ENCODE results near the gene PA2G4.

PA2G4 gene

DNA sequence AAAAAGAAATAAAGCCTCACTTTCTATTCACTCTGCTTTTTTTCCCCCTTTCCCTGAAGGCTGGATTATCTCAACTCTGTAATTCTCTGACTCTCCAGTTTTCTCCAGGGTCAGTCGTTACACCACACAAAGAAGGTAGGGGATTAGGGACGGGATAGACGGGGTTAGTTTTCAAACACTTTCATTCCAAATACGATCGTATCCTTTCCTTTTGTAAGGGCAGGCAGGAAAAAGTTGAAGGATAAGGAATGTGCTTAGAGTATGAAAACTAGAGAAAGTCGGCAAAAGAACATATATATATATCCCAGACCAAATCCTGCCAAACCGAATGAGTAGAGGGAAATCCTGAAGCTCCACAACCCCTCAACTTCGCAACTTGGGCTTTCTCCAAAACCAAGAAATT lies 23.1 kb downstream of the PA2G4 start:
- DNase-seq, result no peak

DNA sequence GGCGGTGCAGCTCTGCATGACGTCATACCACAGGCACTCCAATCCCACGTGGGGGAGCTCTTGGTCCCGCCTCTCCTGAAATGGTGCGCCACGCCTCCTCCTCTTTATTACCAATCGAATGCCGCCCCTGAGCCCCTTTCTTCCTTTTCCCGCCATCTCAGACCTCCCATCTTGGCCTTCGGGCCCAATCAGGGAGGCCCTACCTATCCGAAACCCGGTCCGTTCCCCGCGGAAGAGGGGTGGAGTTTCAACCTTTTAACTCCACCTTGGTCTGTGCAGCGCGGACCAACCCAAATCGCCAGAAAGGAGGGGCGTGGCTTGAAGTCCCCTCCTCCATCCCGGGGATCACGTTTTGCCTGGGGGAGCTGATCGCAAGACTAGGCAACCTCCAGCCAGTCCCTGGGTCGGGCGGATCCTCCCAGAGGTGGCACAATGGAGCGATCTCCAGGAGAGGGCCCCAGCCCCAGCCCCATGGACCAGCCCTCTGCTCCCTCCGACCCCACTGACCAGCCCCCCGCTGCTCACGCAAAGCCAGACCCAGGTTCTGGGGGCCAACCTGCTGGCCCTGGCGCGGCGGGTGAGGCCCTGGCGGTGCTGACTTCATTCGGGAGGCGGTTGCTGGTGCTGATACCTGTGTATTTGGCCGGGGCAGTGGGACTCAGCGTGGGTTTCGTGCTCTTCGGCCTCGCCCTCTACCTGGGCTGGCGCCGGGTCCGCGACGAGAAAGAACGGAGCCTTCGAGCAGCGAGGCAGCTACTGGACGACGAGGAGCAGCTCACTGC lies 23.7 kb downstream of the PA2G4 start, which contains the start of gene ESYT1:
TSS of gene ESYT1 (plus strand) at position 380 of the 782 bp plus-strand sequence. CDS start at position 433, 53 bp downstream.
- DNase-seq, result peak; percentile 97

DNA sequence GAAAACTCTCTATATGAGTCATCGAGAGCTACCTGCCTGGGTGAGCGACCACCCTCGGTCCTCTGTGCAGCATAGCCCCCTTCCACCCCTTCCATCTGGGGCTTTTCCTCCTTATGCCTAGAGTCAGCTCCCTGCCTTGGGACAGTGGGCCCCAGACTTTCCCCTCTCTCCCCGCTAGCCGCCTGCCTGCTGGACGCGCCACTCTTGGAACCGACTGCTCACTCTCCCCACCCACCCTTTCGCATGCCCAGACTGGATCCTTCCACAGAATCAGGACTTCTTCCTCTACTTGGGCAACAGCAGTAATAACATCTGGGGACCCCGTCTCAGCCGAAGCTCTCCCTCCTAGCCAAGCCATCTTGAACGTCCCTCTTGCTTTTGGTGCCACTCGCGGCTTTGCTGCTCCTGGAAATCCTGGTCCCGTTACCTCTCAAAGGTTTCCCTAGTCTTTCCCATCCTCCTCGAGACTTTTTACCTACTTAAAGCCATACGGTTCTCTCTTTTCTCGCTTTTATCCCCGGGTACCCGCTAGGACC lies 24.4 kb downstream of the PA2G4 start:
- no peak for DNase-seq

DNA sequence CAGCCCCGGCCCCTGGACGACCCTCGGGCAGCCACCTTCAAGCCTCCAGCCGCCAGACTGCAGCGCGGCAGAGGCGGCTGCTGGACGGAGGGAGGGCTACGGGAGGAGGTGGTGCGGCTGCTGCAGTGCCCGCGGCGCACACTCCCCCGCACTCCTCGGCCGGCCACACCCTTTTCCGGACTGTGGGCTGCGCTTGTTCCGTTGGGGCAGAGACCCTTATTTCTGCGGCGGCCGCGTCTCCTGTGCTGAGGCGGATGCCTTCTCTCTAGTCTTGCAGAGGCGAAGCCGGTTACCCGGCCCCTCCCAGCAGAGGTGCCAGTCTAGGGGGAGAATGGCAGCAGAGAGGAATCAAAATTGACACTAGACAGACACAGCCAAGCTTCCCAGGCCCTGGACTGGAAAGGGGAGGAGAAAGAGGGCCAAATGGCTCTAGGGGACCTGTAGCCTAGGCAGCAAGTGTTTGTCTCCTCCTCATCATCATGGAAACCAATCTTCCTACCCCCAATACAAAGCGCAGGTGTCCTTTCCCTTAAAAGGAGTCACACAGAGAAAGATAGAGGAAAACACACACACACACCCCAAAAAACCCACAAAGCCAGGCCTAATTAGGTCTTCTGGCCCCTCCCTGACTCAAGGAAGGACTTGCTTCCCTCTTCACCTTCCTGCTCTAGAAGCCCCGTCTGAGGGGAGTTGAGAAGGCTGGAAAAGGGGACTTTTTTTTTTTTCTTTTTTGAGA lies 25.0 kb downstream of the PA2G4 start:
- DNase-seq, result no peak

DNA sequence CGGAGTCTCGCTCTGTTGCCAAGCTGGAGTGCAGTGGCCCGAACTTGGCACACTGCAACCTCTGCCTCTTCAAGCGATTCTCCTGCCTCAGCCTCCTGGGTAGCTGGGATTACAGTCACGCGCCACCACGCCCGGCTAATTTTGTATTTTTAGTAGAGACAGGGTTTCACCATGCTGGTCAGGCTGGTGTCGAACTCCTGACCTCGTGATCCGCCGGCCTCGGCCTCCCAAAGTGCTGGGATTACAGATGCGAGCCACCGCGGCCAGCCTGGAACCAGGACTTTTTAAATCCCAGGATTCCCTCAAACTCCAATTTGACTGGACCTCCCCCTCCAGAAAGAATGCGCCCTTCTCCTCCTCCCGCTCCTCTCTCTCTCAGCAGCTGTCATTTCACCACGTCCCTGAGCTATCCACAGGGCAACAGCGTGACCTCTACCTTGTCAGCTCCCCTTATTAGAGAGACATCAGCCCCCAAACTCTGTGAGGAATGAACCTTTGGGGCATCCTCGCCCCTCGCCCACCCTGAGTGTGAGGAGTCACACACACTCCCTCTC lies 25.7 kb downstream of the PA2G4 start:
- no peak for DNase-seq

DNA sequence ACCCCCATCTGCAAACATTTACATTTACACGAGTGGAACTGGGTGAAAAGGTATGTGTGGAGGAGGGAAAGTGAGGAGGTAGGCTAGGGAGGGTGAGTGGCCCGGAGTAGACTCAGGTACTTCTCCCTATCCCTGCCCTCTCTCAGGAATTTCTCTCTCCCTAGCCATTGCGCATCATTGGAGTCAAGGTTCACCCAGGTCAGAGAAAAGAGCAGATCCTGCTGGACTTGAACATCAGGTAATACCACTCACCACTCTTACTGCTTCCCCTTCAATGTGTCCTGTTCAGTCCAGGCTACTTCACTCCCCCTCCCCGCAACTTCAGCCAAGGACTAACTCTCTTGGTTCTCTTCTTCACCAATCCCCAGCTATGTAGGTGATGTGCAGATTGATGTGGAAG lies 26.5 kb downstream of the PA2G4 start:
- no peak for DNase-seq

DNA sequence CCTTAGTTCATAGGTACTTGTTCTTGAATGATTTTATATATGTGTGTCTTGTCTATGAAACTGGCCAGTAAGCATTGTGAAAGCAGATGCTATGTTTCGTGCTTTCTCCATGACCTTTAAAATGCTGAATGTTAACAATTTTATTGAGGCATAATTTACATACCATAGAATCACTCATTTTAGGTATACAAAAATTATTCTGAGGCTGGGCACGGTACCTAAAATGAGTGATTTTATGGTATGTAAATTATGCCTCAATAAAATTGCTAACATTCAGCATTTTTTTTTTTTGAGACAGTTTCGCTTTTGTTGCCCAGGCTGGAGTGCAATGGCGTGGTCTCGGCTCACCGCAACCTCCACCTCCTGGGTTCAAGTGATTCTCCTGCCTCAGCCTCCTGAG lies 30.5 kb downstream of the PA2G4 start:
- DNase-seq, result no peak

DNA sequence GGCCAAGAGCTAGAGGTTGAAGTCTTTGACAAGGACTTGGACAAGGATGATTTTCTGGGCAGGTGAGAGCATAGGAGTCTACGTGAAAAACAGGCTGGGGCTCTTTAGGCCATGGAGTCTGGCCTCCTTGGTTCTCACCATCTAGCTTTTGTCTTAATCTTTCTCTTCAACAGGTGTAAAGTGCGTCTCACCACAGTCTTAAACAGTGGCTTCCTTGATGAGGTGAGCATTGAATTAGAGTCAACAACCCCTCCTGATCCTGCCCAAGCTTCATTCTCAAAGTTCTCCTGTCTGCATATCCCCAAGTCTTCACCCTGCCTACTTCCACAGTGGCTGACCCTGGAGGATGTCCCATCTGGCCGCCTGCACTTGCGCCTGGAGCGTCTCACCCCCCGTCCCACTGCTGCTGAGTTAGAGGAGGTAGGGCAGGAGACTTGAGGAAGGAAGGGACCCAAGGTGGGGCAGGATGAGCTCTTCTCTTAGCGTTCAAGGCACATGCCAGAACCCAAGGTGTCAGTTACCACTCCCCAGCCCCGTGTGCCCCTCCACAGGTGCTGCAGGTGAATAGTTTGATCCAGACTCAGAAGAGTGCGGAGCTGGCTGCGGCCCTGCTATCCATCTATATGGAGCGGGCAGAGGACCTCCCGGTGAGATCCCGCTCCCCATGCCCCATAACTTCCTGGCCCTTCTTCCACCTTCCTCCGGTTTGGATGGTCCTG lies 33.7 kb downstream of the PA2G4 start:
- DNase-seq, result no peak

DNA sequence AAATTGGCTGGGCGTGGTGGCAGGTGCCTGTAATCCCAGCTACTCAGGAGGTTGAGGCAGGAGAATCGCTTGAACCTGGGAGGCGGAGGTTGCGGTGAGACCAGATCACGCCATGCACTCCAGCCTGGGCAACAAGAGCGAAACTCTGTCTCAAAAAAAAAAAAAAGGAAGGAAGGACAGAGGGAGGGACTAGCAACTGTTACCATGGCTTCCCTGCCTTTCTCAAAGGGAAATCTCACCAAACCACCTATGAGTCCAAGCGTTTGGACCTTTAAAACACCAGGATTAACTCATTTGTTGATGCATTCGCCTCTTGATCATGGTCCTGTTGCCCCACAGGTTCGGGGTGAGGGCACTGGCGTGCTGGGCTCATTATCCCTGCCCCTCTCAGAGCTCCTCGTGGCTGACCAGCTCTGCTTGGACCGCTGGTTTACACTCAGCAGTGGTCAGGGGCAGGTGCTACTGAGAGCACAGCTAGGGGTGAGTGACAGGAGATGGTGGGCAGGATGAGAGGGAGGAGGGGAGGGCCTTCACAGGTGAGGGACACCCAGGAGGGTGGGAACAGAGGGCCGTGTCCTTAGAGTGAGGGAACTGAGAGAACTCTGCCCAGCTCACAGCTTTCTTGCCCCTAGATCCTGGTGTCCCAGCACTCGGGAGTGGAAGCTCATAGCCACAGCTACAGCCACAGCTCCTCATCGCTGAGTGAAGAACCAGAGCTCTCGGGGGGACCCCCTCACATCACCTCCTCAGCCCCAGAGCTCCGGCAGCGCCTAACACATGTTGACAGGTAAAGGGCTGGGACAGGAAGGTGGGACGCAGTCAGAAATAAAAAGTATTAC lies 37.8 kb downstream of the PA2G4 start:
- DNase-seq, result no peak

DNA sequence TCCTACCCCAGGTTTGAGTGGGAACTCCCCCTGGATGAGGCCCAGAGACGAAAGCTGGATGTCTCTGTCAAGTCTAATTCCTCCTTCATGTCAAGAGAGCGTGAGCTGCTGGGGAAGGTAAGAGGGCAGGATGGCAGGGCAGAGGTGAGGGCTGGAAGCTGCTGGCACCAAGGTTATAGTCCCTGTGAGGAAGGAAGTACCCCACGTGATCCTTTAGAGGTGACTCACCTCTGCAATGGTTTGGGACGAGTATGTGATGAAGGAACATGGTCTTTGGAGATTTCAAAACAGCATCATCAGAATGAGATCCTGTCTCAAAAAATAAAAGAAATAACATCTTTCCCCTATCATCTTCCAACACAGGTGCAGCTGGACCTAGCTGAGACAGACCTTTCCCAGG lies 38.9 kb downstream of the PA2G4 start:
- no peak for DNase-seq

DNA sequence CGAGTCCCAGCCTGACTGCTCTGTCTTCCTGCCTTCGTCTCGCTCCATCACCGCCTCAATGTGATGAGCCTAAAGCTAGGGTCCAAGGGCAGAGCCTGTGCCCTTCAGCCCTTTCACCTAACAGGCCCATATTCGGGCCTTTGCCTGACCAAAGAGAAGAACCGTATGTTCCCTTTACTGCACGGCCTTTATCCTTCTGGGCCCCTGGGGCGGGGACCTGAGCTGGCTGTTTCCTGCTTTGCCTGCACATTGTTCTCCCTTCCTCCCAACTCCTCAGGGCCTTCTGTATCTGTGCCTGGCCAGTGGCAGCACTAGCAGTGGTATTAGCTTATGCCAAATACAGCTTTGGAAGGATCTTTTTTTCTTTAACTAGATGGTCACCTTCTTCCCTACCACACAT lies 39.5 kb downstream of the PA2G4 start:
- DNase-seq, result no peak

DNA sequence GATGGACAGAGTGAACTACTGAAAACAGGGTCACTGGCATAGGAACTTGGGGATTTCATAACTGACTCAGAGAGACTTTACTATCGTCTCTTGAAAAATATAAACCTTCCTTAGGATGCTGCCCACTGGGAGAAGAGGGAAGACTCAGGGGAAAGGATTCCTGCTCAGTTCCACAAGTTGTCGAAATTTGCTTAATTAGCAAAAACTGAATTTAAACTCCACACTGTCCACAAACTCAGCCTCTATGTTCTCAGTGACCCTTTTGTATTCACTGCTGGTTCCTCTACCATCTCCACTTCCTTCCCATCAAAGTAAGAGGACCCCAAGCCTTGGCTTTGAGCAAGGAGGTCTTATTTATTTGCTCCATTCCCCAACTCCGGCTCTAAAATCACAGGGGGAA lies 40.9 kb downstream of the PA2G4 start:
- no peak for DNase-seq

DNA sequence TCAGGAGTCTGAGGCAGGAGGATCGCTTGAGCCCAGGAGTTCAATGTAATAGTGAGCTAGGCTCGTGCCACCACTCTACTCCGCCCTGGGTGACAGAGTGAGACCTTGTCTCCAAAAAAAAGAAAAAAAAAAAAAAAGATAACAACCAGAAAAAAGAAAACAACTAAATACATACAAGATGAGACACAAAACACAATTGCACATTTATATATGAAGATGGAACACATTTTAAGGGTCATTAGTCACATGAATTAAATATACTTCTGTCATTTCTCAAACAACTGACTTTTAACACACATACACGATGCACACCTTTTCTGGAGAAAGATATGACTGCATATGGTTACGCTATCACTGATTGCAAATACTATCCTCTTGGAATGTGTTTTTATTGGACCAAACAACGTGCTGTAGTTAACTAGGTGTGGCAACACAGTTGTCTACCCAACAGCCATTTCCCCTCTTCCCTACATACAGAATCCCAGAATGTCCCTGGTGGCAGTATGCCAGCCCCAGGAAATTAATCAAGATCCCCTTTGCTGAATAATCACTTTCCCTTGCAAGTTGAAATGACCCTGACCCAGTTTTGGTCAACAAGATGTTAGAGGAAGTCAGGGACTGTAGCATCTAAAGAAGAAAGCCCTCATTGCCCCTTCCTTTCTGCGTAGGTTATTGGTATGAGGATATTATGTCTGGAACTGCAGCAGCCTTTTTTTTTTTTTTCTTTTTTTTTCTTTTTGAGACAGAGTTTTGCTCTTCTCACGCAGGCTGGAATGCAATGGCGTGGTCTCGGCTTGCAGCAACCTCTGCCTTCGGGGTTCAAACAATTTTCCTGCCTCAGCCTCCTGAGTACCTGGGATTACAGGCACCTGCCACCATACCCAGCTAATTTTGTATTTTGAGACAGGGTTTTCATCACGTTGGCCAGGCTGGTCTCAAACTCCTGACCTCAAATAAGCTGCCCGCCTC lies 42.4 kb downstream of the PA2G4 start:
- no peak for DNase-seq

DNA sequence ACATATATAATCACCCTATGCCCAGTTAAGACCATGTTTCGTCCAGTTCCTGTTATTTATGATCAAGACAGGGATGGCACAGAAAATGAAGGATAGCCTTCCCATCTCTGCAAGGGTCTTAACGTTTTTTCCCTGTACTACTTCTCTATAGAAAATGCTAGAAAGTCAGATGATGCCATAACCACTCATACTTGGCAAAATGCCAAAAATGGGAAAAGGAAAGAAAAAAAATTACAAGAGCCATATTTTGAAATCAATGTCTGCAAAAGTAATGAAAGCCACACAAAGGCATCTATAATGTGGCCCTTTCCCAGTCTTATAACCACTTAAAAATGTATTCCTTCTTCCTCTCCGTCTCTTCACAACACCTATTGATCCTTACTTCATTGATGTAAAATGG lies 46.2 kb downstream of the PA2G4 start:
- DNase-seq, result no peak

DNA sequence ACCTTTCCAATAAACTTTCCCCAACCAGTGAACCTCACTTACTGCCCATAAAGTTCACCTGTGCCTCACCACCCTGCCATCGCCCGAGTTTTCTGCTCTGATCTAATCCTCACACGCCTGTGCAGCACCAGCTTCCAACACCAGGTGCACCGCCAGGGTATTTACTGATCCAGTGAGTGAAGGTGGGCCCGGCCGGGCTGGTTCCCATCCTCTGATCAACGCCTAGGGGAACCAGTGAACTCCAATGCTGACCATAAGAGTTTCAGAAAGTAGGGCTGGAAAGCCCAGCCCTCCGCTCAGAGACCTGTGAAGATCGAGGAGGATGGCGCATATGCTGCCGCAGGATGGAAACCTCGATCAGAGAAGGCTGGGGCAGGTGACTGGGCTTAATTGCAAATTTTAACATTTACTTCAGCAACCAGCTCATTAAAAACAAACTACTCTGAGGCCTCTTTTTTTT lies 47.3 kb downstream of the PA2G4 start:
- DNase-seq, result no peak

DNA sequence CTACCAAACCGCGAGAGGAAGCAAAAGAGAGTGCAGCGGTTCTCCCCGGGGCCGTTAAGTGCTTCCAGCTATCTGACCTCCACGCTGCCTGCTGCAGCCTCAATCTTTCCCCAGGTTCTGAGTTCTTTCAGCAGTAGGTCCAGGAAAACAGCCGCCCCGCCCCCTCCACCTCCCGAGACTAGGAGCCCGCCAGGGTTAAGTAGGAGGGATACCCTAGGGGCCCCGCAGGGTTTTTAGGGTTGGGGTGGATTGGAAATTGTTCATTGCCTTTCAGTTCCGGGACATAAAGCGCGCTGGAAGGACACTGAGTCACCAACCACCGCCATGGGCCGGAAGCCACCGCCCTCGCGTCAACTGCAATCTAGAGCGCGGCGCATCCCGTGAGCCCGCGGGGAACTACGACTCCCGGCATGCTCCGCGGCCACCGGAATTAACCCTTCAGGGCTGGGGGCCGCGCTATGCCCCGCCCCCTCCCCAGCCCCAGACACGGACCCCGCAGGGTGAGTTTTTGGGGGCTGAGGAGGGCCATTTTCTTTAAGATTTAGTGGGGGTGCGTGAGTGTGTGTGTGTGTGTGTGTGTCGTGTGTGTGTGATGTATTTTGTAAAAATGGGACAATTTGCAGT lies 47.9 kb downstream of the PA2G4 start, which contains the start of gene MYL6B:
TSS of gene MYL6B (plus strand) at position 456 of the 624 bp plus-strand sequence. CDS start 1,332 bp downstream, outside the sequence.
- DNase-seq, result peak; percentile 65

DNA sequence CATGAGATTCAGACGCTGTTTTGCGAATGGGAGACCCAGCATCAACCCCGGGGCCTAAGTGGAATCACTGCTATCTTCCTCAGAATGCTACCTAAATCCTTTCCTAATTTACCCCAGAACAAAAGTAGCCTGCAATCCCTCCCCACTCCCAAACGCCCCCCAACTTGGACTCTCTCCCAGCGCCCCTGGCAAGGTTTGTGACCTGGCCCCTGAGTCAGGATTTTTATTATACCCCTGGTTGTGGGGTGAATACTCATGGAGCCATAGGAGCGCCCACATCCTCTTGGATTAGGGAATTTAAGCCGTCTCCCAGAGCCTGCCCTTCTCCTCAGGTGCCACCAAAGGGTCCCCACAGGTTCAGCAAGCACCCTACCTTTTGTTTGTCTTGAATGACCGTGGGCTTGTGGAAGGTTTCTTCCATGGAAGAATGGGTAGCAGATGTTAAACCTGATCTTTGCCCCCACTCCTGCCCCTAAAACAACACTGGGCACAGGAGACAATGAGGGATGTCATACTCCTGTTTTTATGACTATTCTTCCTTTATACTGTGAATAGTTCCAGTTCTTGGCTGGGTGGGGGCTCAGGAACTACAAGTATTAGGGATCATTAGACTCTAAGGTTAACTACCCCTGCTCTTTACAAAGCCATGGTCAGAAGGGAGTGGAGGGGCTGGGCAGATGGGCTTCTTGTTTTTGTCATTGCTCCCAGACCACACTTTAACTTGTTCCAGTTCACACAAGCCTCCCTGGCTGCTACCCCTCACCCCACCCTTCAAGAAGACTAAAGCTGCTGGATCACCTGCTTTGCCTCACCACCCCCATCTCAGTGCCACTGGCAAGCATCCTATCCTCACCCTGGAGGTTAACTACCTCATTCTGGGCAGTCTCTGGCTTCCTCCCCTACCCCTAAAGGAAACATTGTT lies 48.7 kb downstream of the PA2G4 start:
- no peak for DNase-seq

DNA sequence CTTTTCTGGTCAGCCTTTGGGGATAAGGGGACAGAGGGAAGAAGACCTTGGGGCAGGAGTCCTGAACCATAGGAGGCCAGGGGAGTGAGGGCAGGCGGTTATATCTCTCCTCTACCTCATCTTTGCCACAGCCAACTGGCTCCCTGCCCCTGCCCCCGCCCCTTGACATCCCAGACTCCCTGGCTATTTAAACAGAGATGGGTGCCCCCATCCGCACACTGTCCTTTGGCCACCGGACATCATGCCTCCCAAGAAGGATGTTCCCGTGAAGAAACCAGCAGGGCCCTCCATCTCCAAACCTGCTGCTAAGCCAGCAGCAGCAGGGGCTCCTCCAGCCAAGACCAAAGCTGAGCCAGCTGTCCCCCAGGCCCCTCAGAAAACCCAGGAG lies 49.3 kb downstream of the PA2G4 start:
- no peak for DNase-seq

DNA sequence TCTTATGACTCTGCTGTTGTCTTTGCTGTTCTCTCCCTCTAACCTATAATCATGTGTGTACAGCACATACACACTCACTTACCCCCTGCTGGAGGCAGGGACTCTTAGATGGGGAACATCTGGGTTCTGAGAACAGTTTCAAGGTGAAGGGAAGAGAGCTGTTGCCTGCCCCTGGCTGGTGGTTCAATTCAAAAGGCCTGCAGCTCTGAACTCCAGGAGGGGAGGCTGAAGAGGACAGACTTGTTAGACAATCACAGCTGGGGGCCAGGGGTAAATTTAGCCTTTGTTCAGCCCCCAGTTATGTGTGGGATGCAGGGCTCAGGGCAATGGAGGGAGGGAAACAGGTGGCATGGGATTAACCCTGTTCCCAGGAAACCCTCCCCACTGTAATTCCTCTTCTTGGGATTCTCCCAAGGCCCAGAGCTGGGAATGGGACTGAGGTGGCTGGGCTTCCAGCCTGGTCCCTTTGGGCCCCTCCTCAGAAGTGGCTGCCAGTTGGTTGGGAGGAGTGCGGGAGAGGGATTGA lies 50.0 kb downstream of the PA2G4 start:
- DNase-seq, result no peak
